Muscle of back (tissue), 11 donors: ENCODE data around the gene JSRP1. TPM values are rescaled to one million over a fixed set of nuclear protein-coding genes. Genes with fewer than 3 reads are reported as not detected.

Experiments
- DNase-seq, 3 donors: peaks; one replicate each; pipeline versions ENCODE4 v3.0.0 to v3.0.0-alpha.2; 2013
- polyA plus RNA-seq, 10 donors: library from polyadenylated mRNA; unstranded; fragments of 120-200 nt; gene quantifications; one replicate each; pipeline ENCODE4 v1.2.1, GENCODE V29; 2013; ENCODE audit not compliant: insufficient read length in 10 of 10

JSRP1 gene
- polyA plus RNA-seq, 10 donors, result 46.9 to 73.3 (median 52.7) TPM

- DNase-seq, result peak in 1 of 3 donors; percentile 30
These were observed 7.8 kb downstream of the JSRP1 start for GRCh38 chr19:2248136-2249009.

GRCh38 chr19:2247433-2248101, 8.7 kb downstream of the JSRP1 start:
- no peak for DNase-seq

GRCh38 chr19:2246801-2247361, 9.3 kb downstream of the JSRP1 start:
- DNase-seq, result peak in 1 of 3 donors; percentile 31

GRCh38 chr19:2246014-2246620, 10.1 kb downstream of the JSRP1 start:
- no peak for DNase-seq

- no peak for DNase-seq
These were observed 10.9 kb downstream of the JSRP1 start for GRCh38 chr19:2245273-2245672.

GRCh38 chr19:2244486-2244885, 11.7 kb downstream of the JSRP1 start:
- DNase-seq, result no peak

- DNase-seq, result no peak
These were observed 12.1 kb downstream of the JSRP1 start for GRCh38 chr19:2244125-2244411.

GRCh38 chr19:2243274-2244124, 12.7 kb downstream of the JSRP1 start:
- DNase-seq, result no peak

- no peak for DNase-seq
These were observed 13.4 kb downstream of the JSRP1 start for GRCh38 chr19:2242816-2243215.

- DNase-seq, result no peak
These were observed 14.1 kb downstream of the JSRP1 start for GRCh38 chr19:2242092-2242537.

GRCh38 chr19:2240881-2241760, 15.1 kb downstream of the JSRP1 start:
- DNase-seq, result no peak

GRCh38 chr19:2239771-2240770, 16.1 kb downstream of the JSRP1 start:
- peak in 1 of 3 donors; percentile 36 for DNase-seq

- DNase-seq, result no peak
These were observed 17.0 kb downstream of the JSRP1 start for GRCh38 chr19:2239173-2239572.

- DNase-seq, result no peak
These were observed 18.4 kb downstream of the JSRP1 start for GRCh38 chr19:2237869-2238153.

GRCh38 chr19:2237051-2237868, 19.0 kb downstream of the JSRP1 start:
- DNase-seq, result no peak

GRCh38 chr19:2236314-2237050, 19.7 kb downstream of the JSRP1 start, which contains the start of the genes PLEKHJ1 and SF3A2:
PLEKHJ1 (minus strand) TSS chr19:2236329; CDS start chr19:2236248, 81 bp downstream.
SF3A2 (plus strand) TSS chr19:2236824; CDS start chr19:2243419, 6,595 bp downstream.
- DNase-seq, result peak; percentile 98 to 100 (median 99)

- DNase-seq, result no peak
These were observed 20.2 kb downstream of the JSRP1 start for GRCh38 chr19:2236064-2236313.
